Neural cell (in vitro differentiated cells): Measurements from ENCODE around the gene SEPTIN1. TPM values are rescaled to one million over a fixed set of nuclear protein-coding genes. Genes with fewer than 3 reads are reported as not detected.

Experiments
- H2AFZ ChIP-seq: fragments of 200-600, 300-800 bp; sonication (generic), shearing (Covaris generic); 2 replicates; pipeline ENCODE4 v1.6.0; 2014; ENCODE audit warnings: low read depth, mild to moderate bottlenecking, antibody characterized with exemption, low read length, moderate library complexity
- H3F3A ChIP-seq: fragments of 200-600 bp; shearing (Covaris generic); 2 replicates; pipeline ENCODE4 v1.6.1; 2016; ENCODE audit warnings: mild to moderate bottlenecking, moderate library complexity, mixed read lengths, antibody characterized with exemption, low read length; ENCODE audit not compliant: insufficient read depth, poor library complexity, severe bottlenecking
- H3K27ac ChIP-seq: fragments of 200-600, 300-800 bp; sonication (generic), shearing (Covaris generic); 2 replicates; pipeline ENCODE4 v1.5.1; 2014; ENCODE audit warnings: mild to moderate bottlenecking, low read length, moderate library complexity
- H3K27me3 ChIP-seq: fragments of 300-800, 200-600 bp; sonication (generic), shearing (Covaris generic); 2 replicates; pipeline ENCODE4 v1.6.0; 2014; ENCODE audit warnings: mild to moderate bottlenecking, low read depth, low read length, moderate library complexity; ENCODE audit not compliant: insufficient read depth
- H3K36me3 ChIP-seq: fragments of 300-800, 200-600 bp; sonication (generic), shearing (Covaris generic); 2 replicates; pipeline ENCODE4 v1.5.1; 2014; ENCODE audit warnings: mild to moderate bottlenecking, antibody characterized with exemption, low read length, moderate library complexity; ENCODE audit not compliant: insufficient read depth
- H3K4me2 ChIP-seq: fragments of 300-800, 200-600 bp; sonication (generic), shearing (Covaris generic); 2 replicates; pipeline ENCODE4 v1.6.0; 2014; ENCODE audit warnings: mild to moderate bottlenecking, low read length
- H3K4me3 ChIP-seq: fragments of 300-800, 200-600 bp; sonication (generic), shearing (Covaris generic); 2 replicates; pipeline ENCODE4 v1.5.1; 2014; ENCODE audit warnings: mild to moderate bottlenecking, low read length, moderate library complexity
- H3K79me2 ChIP-seq: fragments of 200-600 bp; shearing (Covaris generic); replicated peaks from 2 replicates; pipeline ENCODE4 v1.6.0; 2014; ENCODE audit warnings: mild to moderate bottlenecking, low read length, moderate library complexity; ENCODE audit not compliant: insufficient read depth
- H3K9ac ChIP-seq: fragments of 300-800, 200-600 bp; sonication (generic), shearing (Covaris generic); 2 replicates; pipeline ENCODE4 v1.6.1; 2016; ENCODE audit warnings: mild to moderate bottlenecking, low read length, mixed read lengths
- H3K9me2 ChIP-seq: fragments of 200-600 bp; shearing (Covaris generic); 2 replicates; pipeline ENCODE4 v1.6.1; 2016; ENCODE audit warnings: mild to moderate bottlenecking, low read length, mixed read lengths; ENCODE audit not compliant: insufficient read depth
- H3K9me3 ChIP-seq: fragments of 200-600, 300-800 bp; sonication (generic), shearing (Covaris generic); 2 replicates; pipeline ENCODE4 v1.6.1; 2016; ENCODE audit warnings: mild to moderate bottlenecking, mixed run types, low read length, moderate library complexity, mixed read lengths
- H4K20me1 ChIP-seq: fragments of 200-600 bp; shearing (Covaris generic); 2 replicates; pipeline ENCODE4 v1.6.1; 2016; ENCODE audit warnings: mild to moderate bottlenecking, mixed run types; ENCODE audit not compliant: insufficient read depth
- CTCF ChIP-seq: fragments of 450-650 bp; IDR thresholded peaks from 2 replicates; pipeline ENCODE4 v1.5.1; 2014; ENCODE audit warnings: antibody characterized with exemption, mild to moderate bottlenecking, moderate library complexity; ENCODE audit not compliant: poor library complexity, severe bottlenecking
- EP300 ChIP-seq: fragments of 450-650 bp; conservative IDR thresholded peaks from 2 replicates; pipeline ENCODE4 v1.6.1; 2014; ENCODE audit warnings: antibody characterized with exemption, mild to moderate bottlenecking, moderate library complexity; ENCODE audit not compliant: poor library complexity, severe bottlenecking
- EZH2 ChIP-seq: fragments of 200-600, 300-800 bp; shearing (Covaris generic), sonication (generic); IDR thresholded peaks from 2 replicates; pipeline ENCODE4 v1.6.1; 2014; ENCODE audit warnings: antibody characterized with exemption, low read length, borderline replicate concordance, mild to moderate bottlenecking; ENCODE audit not compliant: insufficient read depth, poor library complexity, severe bottlenecking
- MXI1 ChIP-seq: fragments of 450-650 bp; conservative IDR thresholded peaks from 2 replicates; pipeline ENCODE4 v1.6.1; 2014; ENCODE audit warnings: antibody characterized with exemption, mild to moderate bottlenecking; ENCODE audit not compliant: poor library complexity, severe bottlenecking
- POLR2AphosphoS5 ChIP-seq: IDR thresholded peaks from 2 replicates; pipeline ENCODE4 v1.6.1; 2012
- RAD21 ChIP-seq: fragments of 450-650 bp; conservative IDR thresholded peaks from 2 replicates; pipeline ENCODE4 v1.6.1; 2014; ENCODE audit warnings: antibody characterized with exemption, mild to moderate bottlenecking, moderate library complexity
- REST ChIP-seq: IDR thresholded peaks from 2 replicates; pipeline ENCODE4 v1.6.1; 2012; ENCODE audit warnings: borderline replicate concordance
- SMC3 ChIP-seq: fragments of 450-650 bp; conservative IDR thresholded peaks from 2 replicates; pipeline ENCODE4 v1.6.1; 2014; ENCODE audit warnings: antibody characterized with exemption, mild to moderate bottlenecking, moderate library complexity; ENCODE audit not compliant: poor library complexity
- TAF1 ChIP-seq: IDR thresholded peaks from 2 replicates; pipeline ENCODE4 v1.6.1; 2012; ENCODE audit warnings: low read depth
- polyA plus RNA-seq: library from polyadenylated mRNA; depleted of rRNA; stranded (reverse); fragments of >200 nt; gene quantifications from 2 replicates; pipeline ENCODE4 v1.2.3, GENCODE V29; 2014

The SEPTIN1 gene
- polyA plus RNA-seq, 1 donor from 2014 or later, result 0.38 TPM

GRCh38 chr16:30429678-30430427 lies 47.5 kb upstream of the SEPTIN1 start, which contains the start of gene DCTPP1:
Gene DCTPP1, minus strand, starts transcription at chr16:30430030. Its CDS starts 50 bp downstream, at chr16:30429980.
- H3K27me3 ChIP-seq, result no peaks in the 10 kb centered on the region
- H3K9ac ChIP-seq, result peak within 1 kb of the TSS; percentile 59
- no peaks in the 10 kb centered on the region for H3K9me2 ChIP-seq
- no peaks in the 10 kb centered on the region for H3F3A ChIP-seq
- no peaks in the 10 kb centered on the region for H4K20me1 ChIP-seq
- H2AFZ ChIP-seq, result peak within 1 kb of the TSS; percentile 62
- peak; percentile 99 for TF ChIP-seq CTCF
- TF ChIP-seq POLR2AphosphoS5, result peak; percentile 58
- TF ChIP-seq MXI1, result peak; percentile 97
- TF ChIP-seq EP300, result peak; percentile 15
- TF ChIP-seq REST, result peak; percentile 55
- peak; percentile 95 for TF ChIP-seq RAD21
- no peak for TF ChIP-seq EZH2
- TF ChIP-seq TAF1, result peak; percentile 49
- TF ChIP-seq SMC3, result peak; percentile 98
- no peaks in the 10 kb centered on the region for H3K9me3 ChIP-seq
- no peaks in the 10 kb centered on the region for H3K79me2 ChIP-seq
- peak within 1 kb of the TSS; percentile 71 for H3K4me2 ChIP-seq
- H3K4me3 ChIP-seq, result peak within 1 kb of the TSS; percentile 74
- no peaks in the 10 kb centered on the region for H3K36me3 ChIP-seq
- peak within 1 kb of the TSS; percentile 75 for H3K27ac ChIP-seq

- Histone ChIP-seq H3K9me2 (no peaks in the 10 kb centered on the region), H3K27me3 (no peaks in the 10 kb centered on the region), H3F3A (no peaks in the 10 kb centered on the region), H3K36me3 (no peaks in the 10 kb centered on the region), H4K20me1 (no peaks in the 10 kb centered on the region), H3K27ac (no peak overlapping the region), H3K9me3 (no peaks in the 10 kb centered on the region), H2AFZ (peak overlapping the region; percentile 62), H3K9ac (peak overlapping the region; percentile 59), H3K4me3 (peak overlapping the region; percentile 74), H3K4me2 (peak overlapping the region; percentile 71), H3K79me2 (no peaks in the 10 kb centered on the region)
- TF ChIP-seq RAD21, result no peak
These were observed 47.0 kb upstream of the SEPTIN1 start for GRCh38 chr16:30429418-30429677.
